OCI-LY7 (cell line): ENCODE measurements around the gene CFL1. TPM values are rescaled to one million over a fixed set of nuclear protein-coding genes. Genes with fewer than 3 reads are reported as not detected.

ENCODE experiments used
- BruUV-seq: library from RNA; stranded (reverse); fragments of 400-500 nt; replicated peaks from 2 replicates; lab custom pipeline; 2021; lab: Mats Ljungman, UMichigan
- CTCF ChIA-PET: fragments of 300-600 bp; sonication (Branson Sonifier 250); formaldehyde crosslinking; loops from one replicate; lab custom pipeline; 2022; ENCODE audit warnings: antibody characterized with exemption; ENCODE audit not compliant: unreplicated experiment; lab: Charles Lee
- POLR2A ChIA-PET: fragments of 300-600 bp; sonication (Branson Sonifier 250); formaldehyde crosslinking; loops from one replicate; lab custom pipeline; 2022; ENCODE audit warnings: antibody characterized with exemption; lab: Charles Lee
- DNase-seq: peaks from one replicate; pipeline ENCODE4 v3.0.0-alpha.2; 2015; ENCODE audit warnings: low spot score
- H2AFZ ChIP-seq: fragments of 200-600 bp; sonication (generic), shearing (Covaris generic); 2 replicates; pipeline ENCODE4 v1.6.1; 2014; ENCODE audit warnings: mild to moderate bottlenecking, antibody characterized with exemption, low read length, moderate library complexity
- H3K27ac ChIP-seq: fragments of 200-600 bp; sonication (generic); 2 replicates; pipeline ENCODE4 v1.5.1; 2014; ENCODE audit warnings: mixed run types, low read depth, mild to moderate bottlenecking, moderate library complexity, low read length, inconsistent platforms; ENCODE audit not compliant: poor library complexity, severe bottlenecking
- H3K36me3 ChIP-seq: fragments of 200-600 bp; sonication (generic); 2 replicates; pipeline ENCODE4 v1.6.1; 2014; ENCODE audit warnings: mild to moderate bottlenecking, antibody characterized with exemption, low read length, moderate library complexity, mixed read lengths; ENCODE audit not compliant: insufficient read depth
- H3K4me1 ChIP-seq: fragments of 200-600 bp; sonication (generic); 2 replicates; pipeline ENCODE4 v1.5.1; 2014; ENCODE audit warnings: mild to moderate bottlenecking, low read length; ENCODE audit not compliant: insufficient read depth, poor library complexity, severe bottlenecking
- H3K4me2 ChIP-seq: fragments of 200-600 bp; sonication (generic); 2 replicates; pipeline ENCODE4 v1.6.1; 2014; ENCODE audit warnings: mild to moderate bottlenecking, low read length
- H3K4me3 ChIP-seq: fragments of 200-600 bp; sonication (generic); 2 replicates; pipeline ENCODE4 v1.5.1; 2014; ENCODE audit warnings: mild to moderate bottlenecking, low read depth, low read length; ENCODE audit not compliant: poor library complexity, severe bottlenecking
- H3K79me2 ChIP-seq: fragments of 200-600 bp; sonication (generic); 2 replicates; pipeline ENCODE4 v1.6.1; 2016; ENCODE audit warnings: low read depth, mild to moderate bottlenecking, low read length, moderate library complexity, mixed read lengths; ENCODE audit not compliant: insufficient read depth
- H3K9me2 ChIP-seq: fragments of 200-600 bp; sonication (generic); 2 replicates; pipeline ENCODE4 v1.6.1; 2016; ENCODE audit warnings: mild to moderate bottlenecking, low read length, mixed read lengths; ENCODE audit not compliant: insufficient read depth
- H3K9me3 ChIP-seq: fragments of 200-600 bp; sonication (generic); 2 replicates; pipeline ENCODE4 v1.6.1; 2014; ENCODE audit warnings: mild to moderate bottlenecking, mixed run types, low read length, mixed read lengths
- H4K20me1 ChIP-seq: fragments of 200-600 bp; sonication (generic); 2 replicates; pipeline ENCODE4 v1.6.1; 2014; ENCODE audit warnings: mild to moderate bottlenecking, antibody characterized with exemption, low read length, moderate library complexity, mixed read lengths; ENCODE audit not compliant: insufficient read depth
- EZH2phosphoT487 ChIP-seq: fragments of 200-600 bp; sonication (generic); IDR thresholded peaks from 2 replicates; pipeline ENCODE4 v1.6.1; 2018; ENCODE audit warnings: low read depth, borderline replicate concordance, mild to moderate bottlenecking, mixed run types, antibody characterized with exemption, low read length, moderate library complexity, mixed read lengths
- intact Hi-C: fragments of 100-400 bp; cut with micrococcal nuclease; formaldehyde crosslinking; loops from one replicate; pipeline ENCODE4 v1.10.0; 2022; ENCODE audit not compliant: unreplicated experiment
- total RNA-seq, 2 experiments: library from RNA; depleted of rRNA in 1 of 2; stranded (reverse); fragments of >200 nt in 1 of 2; shearing (Covaris generic) in 1 of 2; gene quantifications; 2 replicates each; pipeline ENCODE4 v1.2.3, GENCODE V29; 2014 to 2022
- TF ChIP-seq, protein P1 (sequence below): fragments of 200-600 bp; sonication (generic); conservative IDR thresholded peaks from 2 replicates; pipeline ENCODE4 v1.5.1; 2014; ENCODE audit warnings: mild to moderate bottlenecking, antibody characterized with exemption, low read length, moderate library complexity, mixed read lengths

Gene CFL1
- total RNA-seq, 2 experiments from 2014 or later, result 1,019 to 1,119 TPM

DNA sequence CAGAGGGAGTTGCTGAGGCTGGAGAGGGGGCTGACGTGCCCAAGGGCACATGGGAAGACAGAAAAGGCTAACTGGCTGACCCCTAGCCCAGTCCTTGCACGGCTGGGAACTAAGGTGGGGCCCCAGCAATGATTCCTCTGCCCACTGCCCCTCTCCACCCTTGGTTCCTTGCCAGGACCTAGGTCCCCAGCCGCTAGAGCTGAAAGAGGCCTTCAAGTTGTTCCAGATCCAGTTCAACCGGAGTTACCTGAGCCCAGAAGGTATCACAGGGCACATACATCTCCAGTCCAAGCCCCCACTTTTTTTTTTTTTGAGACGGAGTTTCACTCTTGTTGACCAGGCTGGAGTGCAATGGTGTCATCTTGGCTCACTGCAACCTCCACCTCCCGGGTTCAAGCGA, 22.0 kb upstream of the CFL1 start:
- peaks cover 10% of the 10 kb centered on the region for H3K4me1 ChIP-seq
- no peak overlapping the region for H2AFZ ChIP-seq
- ChIA-PET CTCF (no interaction called here), POLR2A (no interaction called here)
- intact Hi-C loops, result no loop called here
- H3K9me2 ChIP-seq, result no peaks in the 10 kb centered on the region
- TF ChIP-seq EZH2phosphoT487, result no peak
- TF ChIP-seq, protein P1, sequence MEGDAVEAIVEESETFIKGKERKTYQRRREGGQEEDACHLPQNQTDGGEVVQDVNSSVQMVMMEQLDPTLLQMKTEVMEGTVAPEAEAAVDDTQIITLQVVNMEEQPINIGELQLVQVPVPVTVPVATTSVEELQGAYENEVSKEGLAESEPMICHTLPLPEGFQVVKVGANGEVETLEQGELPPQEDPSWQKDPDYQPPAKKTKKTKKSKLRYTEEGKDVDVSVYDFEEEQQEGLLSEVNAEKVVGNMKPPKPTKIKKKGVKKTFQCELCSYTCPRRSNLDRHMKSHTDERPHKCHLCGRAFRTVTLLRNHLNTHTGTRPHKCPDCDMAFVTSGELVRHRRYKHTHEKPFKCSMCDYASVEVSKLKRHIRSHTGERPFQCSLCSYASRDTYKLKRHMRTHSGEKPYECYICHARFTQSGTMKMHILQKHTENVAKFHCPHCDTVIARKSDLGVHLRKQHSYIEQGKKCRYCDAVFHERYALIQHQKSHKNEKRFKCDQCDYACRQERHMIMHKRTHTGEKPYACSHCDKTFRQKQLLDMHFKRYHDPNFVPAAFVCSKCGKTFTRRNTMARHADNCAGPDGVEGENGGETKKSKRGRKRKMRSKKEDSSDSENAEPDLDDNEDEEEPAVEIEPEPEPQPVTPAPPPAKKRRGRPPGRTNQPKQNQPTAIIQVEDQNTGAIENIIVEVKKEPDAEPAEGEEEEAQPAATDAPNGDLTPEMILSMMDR, result no peak
- H3K79me2 ChIP-seq, result no peaks in the 10 kb centered on the region
- H3K4me3 ChIP-seq, result no peak overlapping the region
- DNase-seq, result no peak
- BruUV-seq, result no TSS peak
- H3K36me3 ChIP-seq, result peaks cover 32% of the 10 kb centered on the region
- H3K9me3 ChIP-seq, result no peaks in the 10 kb centered on the region
- no peaks in the 10 kb centered on the region for H4K20me1 ChIP-seq
- no peak overlapping the region for H3K27ac ChIP-seq
- H3K4me2 ChIP-seq, result no peak overlapping the region

DNA sequence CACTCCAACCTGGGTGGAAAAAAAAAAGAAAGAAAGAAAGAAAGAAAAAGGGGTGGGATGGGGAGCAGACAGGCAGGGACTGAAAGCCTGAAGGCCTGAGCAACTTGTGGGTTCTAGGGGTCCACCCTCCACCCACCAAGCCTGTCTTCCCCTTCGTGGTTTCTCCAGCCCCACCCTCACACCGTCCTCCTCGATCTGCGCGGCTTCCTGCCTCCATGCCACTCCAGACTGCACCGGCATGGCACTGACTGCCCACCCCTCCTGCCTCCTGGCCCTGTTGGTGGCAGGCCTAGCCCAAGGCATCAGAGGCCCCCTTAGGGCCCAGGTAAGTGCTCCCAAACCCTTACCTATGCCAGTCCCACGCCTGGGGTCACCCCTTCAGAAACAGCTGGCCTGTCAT, 21.6 kb upstream of the CFL1 start, which contains the start of gene CTSW:
Gene CTSW (plus strand): TSS at position 221 of the 400 bp plus-strand sequence. CDS start 18 bp downstream, at position 239.
- ChIA-PET POLR2A (interaction anchor here (0.6 kb wide), 1 partner anchor 67 kb away, joined by 3 read pairs; no protein-coding TSS in a partner anchor), CTCF (no interaction called here)
- Histone ChIP-seq H3K79me2 (no peaks in the 10 kb centered on the region), H3K4me1 (peaks cover 6% of the 10 kb centered on the region), H3K9me3 (no peaks in the 10 kb centered on the region), H3K27ac (no peak within 1 kb of the TSS), H3K4me3 (no peak within 1 kb of the TSS), H4K20me1 (no peaks in the 10 kb centered on the region), H2AFZ (no peak within 1 kb of the TSS), H3K36me3 (peaks cover 29% of the 10 kb centered on the region), H3K4me2 (no peak within 1 kb of the TSS), H3K9me2 (no peaks in the 10 kb centered on the region)
- no TSS peak for BruUV-seq
- TF ChIP-seq, protein P1, result no peak
- no peak for TF ChIP-seq EZH2phosphoT487
- intact Hi-C loops, result no loop called here
- no peak for DNase-seq
